ENCODE data around the gene TEX19.

GRCh38 chr17:82361885-82362633, 3.0 kb downstream of the TEX19 start:
- no peak for TF ChIP-seq POLR2A (IDR thresholded peaks at IDR 0.05)
- TF ChIP-seq POLR2AphosphoS5 (IDR thresholded peaks at IDR 0.05): no peak

Data from spleen (tissue), 3 donors.